GM19452 (cell line): ENCODE measurements around the gene STX11.

Source experiments
- ATAC-seq: cut with Tn5 transposase; IDR thresholded peaks from one replicate; pipeline ENCODE4 v1.9.1; 2021; ENCODE audit not compliant: unreplicated experiment

Gene STX11

GRCh38 chr6:144213315-144213714, 63.0 kb downstream of the STX11 start:
- no peak for ATAC-seq

GRCh38 chr6:144214029-144214428, 63.7 kb downstream of the STX11 start:
- ATAC-seq: no peak

- ATAC-seq: no peak
Measured at GRCh38 chr6:144214622-144215401, 64.5 kb downstream of the STX11 start.

- no peak for ATAC-seq
Measured at GRCh38 chr6:144215402-144215931, 65.2 kb downstream of the STX11 start.

GRCh38 chr6:144215932-144216667, 65.8 kb downstream of the STX11 start:
- peak; percentile 90 for ATAC-seq

- ATAC-seq: peak; percentile 46
Measured at GRCh38 chr6:144216668-144217218, 66.4 kb downstream of the STX11 start.

GRCh38 chr6:144217264-144217663, 66.9 kb downstream of the STX11 start:
- no peak for ATAC-seq

GRCh38 chr6:144217797-144218196, 67.5 kb downstream of the STX11 start:
- ATAC-seq: no peak

GRCh38 chr6:144219056-144219685, 68.9 kb downstream of the STX11 start:
- ATAC-seq: no peak

GRCh38 chr6:144220031-144220790, 69.9 kb downstream of the STX11 start:
- no peak for ATAC-seq

- ATAC-seq: no peak
Measured at GRCh38 chr6:144223686-144224085, 73.4 kb downstream of the STX11 start.

GRCh38 chr6:144231721-144232120, 81.4 kb downstream of the STX11 start:
- ATAC-seq: no peak

GRCh38 chr6:144232176-144232831, 82.0 kb downstream of the STX11 start:
- ATAC-seq: no peak

- ATAC-seq: no peak
Measured at GRCh38 chr6:144232832-144233230, 82.5 kb downstream of the STX11 start.

- ATAC-seq: no peak
Measured at GRCh38 chr6:144234399-144234798, 84.1 kb downstream of the STX11 start.

GRCh38 chr6:144234935-144235334, 84.6 kb downstream of the STX11 start:
- ATAC-seq: no peak
